ENCODE data around the gene GDPD4. TPM values are rescaled to one million over a fixed set of nuclear protein-coding genes. Genes with fewer than 3 reads are reported as not detected.

Gene GDPD4
- total RNA-seq, 1 experiment from 2014 or later = not detected

DNA sequence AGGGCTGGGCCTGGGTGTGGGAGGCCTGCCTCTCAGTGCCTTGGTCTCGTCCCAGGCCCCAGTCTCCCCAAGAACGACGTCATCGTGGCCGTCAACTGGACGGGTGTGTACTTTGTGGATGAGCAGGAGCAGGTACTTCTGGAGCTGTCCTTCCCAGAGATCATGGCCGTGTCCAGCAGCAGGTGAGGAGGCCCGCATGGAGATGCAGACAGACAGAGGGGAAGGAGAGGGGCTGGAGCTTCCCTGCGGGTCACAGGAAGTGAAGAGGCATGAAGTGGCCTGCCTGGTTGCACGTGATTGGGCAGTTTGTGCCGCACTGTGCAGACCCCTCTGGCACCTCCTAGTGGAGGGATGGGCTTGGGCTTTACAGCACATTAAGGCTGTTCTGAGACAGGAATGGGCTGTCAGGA, 103.0 kb downstream of the GDPD4 start:
- Histone ChIP-seq H3K4me2 (ENCODE audit: low read length) (peak overlapping the region; percentile 23; the same call in 1 of the 2 replicates), H2AFZ (ENCODE audit: low read depth, low read length, poor library complexity, severe bottlenecking) (no peak overlapping the region), H3K27me3 (ENCODE audit: insufficient read depth, low read length) (no peaks in the 10 kb centered on the region), H3K9me3 (ENCODE audit: control insufficient read depth in 1 of 2, insufficient read depth in 1 of 2, low read depth in 1 of 2, low read length in 2 of 2) (no peaks in the 10 kb centered on the region), H3K4me1 (ENCODE audit: control insufficient read depth in 1 of 2, insufficient read depth in 2 of 2, low read length in 2 of 2) (peaks cover 0 to 4% of the 10 kb centered on the region in 2 experiments; a peak in 1 of 4 replicates), H3K27ac (ENCODE audit: low read depth, low read length) (no peak overlapping the region), H3K9ac (ENCODE audit: low read length) (no peak overlapping the region), H3K36me3 (ENCODE audit: control insufficient read depth in 1 of 2, insufficient read depth in 2 of 2, low read length in 2 of 2) (no peaks in the 10 kb centered on the region), H3K79me2 (ENCODE audit: insufficient read depth, low read length) (no peaks in the 10 kb centered on the region), H4K20me1 (ENCODE audit: insufficient read depth) (no peaks in the 10 kb centered on the region), H3K4me3 (replicated peaks in 1 of 2; ENCODE audit: low read depth in 1 of 2, low read length in 2 of 2) (no peak overlapping the region), H3K9me2 (ENCODE audit: insufficient read depth) (no peaks in the 10 kb centered on the region)
- ATAC-seq (peak; percentile 93), DNase-seq (ENCODE audit: low read depth, low spot score) (peak; percentile 48)
- TF ChIP-seq POLR2A (IDR thresholded peaks at IDR 0.05; ENCODE audit: borderline replicate concordance, extremely low read depth, insufficient read depth, insufficient read length) (no peak), RAD21 (IDR thresholded peaks at IDR 0.05; ENCODE audit: low read depth) (peak; percentile 44), EGR1 (IDR thresholded peaks at IDR 0.05; ENCODE audit: low read depth) (no peak), TCF7L2 (IDR thresholded peaks at IDR 0.05; ENCODE audit: borderline replicate concordance, extremely low read depth, insufficient read depth, insufficient read length) (no peak), ZNF274 (IDR thresholded peaks at IDR 0.05; ENCODE audit: low read depth, low read length) (no peak), YY1 (IDR thresholded peaks at IDR 0.05; ENCODE audit: extremely low read depth, insufficient replicate concordance, low read depth, low read length) (no peak)
- TF ChIP-seq, protein P1, sequence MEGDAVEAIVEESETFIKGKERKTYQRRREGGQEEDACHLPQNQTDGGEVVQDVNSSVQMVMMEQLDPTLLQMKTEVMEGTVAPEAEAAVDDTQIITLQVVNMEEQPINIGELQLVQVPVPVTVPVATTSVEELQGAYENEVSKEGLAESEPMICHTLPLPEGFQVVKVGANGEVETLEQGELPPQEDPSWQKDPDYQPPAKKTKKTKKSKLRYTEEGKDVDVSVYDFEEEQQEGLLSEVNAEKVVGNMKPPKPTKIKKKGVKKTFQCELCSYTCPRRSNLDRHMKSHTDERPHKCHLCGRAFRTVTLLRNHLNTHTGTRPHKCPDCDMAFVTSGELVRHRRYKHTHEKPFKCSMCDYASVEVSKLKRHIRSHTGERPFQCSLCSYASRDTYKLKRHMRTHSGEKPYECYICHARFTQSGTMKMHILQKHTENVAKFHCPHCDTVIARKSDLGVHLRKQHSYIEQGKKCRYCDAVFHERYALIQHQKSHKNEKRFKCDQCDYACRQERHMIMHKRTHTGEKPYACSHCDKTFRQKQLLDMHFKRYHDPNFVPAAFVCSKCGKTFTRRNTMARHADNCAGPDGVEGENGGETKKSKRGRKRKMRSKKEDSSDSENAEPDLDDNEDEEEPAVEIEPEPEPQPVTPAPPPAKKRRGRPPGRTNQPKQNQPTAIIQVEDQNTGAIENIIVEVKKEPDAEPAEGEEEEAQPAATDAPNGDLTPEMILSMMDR (IDR thresholded peaks at IDR 0.05 in 2 of 3, conservative IDR thresholded peaks at IDR 0.05 in 1 of 3; ENCODE audit: borderline replicate concordance in 1 of 3, insufficient read depth in 1 of 3, low read depth in 2 of 3, low read length in 2 of 3) = peak; percentile 41 to 81 (median 67); a peak in 5 of 6 replicates
- intact Hi-C loops (cut with micrococcal nuclease) = no loop called here
- no TSS peak for BruUV-seq (replicated peaks)
- ChIA-PET POLR2A (no interaction called here), CTCF (interaction anchor here (1.2 to 1.3 kb wide), 2 partner anchors 11 to 350 kb away, joined by 4 read pairs; no protein-coding TSS in a partner anchor), RAD21 (ENCODE audit: low non-redundant PET in 1 of 2, low total read pairs in 2 of 2, uncharacterized antibody in 2 of 2, unreplicated experiment in 2 of 2) (no interaction called here)
